Bronchial epithelial cell (primary cell): ENCODE data around the gene CYBB. TPM values are rescaled to one million over a fixed set of nuclear protein-coding genes. Genes with fewer than 3 reads are reported as not detected.

Experiments
- DNase-seq: peaks from one replicate; pipeline ENCODE4 v3.0.0-alpha.2; 2010; ENCODE audit warnings: low read depth
- FAIRE-seq: peaks from 2 replicates; lab custom pipeline; 2011; peaks lifted over from hg19 to GRCh38; lab: Jason Lieb, UNC
- H3K27me3 ChIP-seq: 2 replicates; pipeline ENCODE4 v1.5.1; 2011; ENCODE audit warnings: low read length; ENCODE audit not compliant: control insufficient read depth, insufficient read depth
- H3K36me3 ChIP-seq: 2 replicates; pipeline ENCODE4 v1.5.1; 2011; ENCODE audit warnings: low read length; ENCODE audit not compliant: control insufficient read depth, insufficient read depth
- H3K4me3 ChIP-seq: 2 replicates; pipeline ENCODE4 v1.5.1; 2011; ENCODE audit warnings: mild to moderate bottlenecking, low read depth, low read length, control low read depth
- total RNA-seq: library from RNA; depleted of rRNA; stranded (reverse); fragments of >200 nt; gene quantifications from 2 replicates; pipeline ENCODE4 v1.2.1, GENCODE V29; 2014
- TF ChIP-seq, protein P1 (sequence below): IDR thresholded peaks from 2 replicates; pipeline ENCODE4 v1.5.1; 2011; ENCODE audit warnings: mild to moderate bottlenecking, moderate library complexity, low read length, control low read depth, inconsistent platforms; ENCODE audit not compliant: insufficient read depth, severe bottlenecking

The CYBB gene
- total RNA-seq, 1 donor from 2014 or later, result not detected

- DNase-seq, result no peak
Measured at GRCh38 chrX:37786624-37787422, 7.0 kb downstream of the CYBB start.

GRCh38 chrX:37787423-37787869, 7.6 kb downstream of the CYBB start:
- no peaks in the 10 kb centered on the region for H3K27me3 ChIP-seq
- DNase-seq (no peak), FAIRE-seq (no peak)
- TF ChIP-seq, protein P1, sequence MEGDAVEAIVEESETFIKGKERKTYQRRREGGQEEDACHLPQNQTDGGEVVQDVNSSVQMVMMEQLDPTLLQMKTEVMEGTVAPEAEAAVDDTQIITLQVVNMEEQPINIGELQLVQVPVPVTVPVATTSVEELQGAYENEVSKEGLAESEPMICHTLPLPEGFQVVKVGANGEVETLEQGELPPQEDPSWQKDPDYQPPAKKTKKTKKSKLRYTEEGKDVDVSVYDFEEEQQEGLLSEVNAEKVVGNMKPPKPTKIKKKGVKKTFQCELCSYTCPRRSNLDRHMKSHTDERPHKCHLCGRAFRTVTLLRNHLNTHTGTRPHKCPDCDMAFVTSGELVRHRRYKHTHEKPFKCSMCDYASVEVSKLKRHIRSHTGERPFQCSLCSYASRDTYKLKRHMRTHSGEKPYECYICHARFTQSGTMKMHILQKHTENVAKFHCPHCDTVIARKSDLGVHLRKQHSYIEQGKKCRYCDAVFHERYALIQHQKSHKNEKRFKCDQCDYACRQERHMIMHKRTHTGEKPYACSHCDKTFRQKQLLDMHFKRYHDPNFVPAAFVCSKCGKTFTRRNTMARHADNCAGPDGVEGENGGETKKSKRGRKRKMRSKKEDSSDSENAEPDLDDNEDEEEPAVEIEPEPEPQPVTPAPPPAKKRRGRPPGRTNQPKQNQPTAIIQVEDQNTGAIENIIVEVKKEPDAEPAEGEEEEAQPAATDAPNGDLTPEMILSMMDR, result no peak
- no peaks in the 10 kb centered on the region for H3K36me3 ChIP-seq
- no peak overlapping the region for H3K4me3 ChIP-seq

More at GRCh38 chrX:37786624-37787422, 7.0 kb downstream of the CYBB start:
- Histone ChIP-seq H3K27me3 (no peaks in the 10 kb centered on the region), H3K36me3 (no peaks in the 10 kb centered on the region), H3K4me3 (no peak overlapping the region)
- TF ChIP-seq, protein P1, result no peak
- FAIRE-seq, result no peak

GRCh38 chrX:37796310-37796709, 16.5 kb downstream of the CYBB start:
- Histone ChIP-seq H3K4me3 (no peak overlapping the region), H3K36me3 (no peaks in the 10 kb centered on the region), H3K27me3 (no peaks in the 10 kb centered on the region)
- FAIRE-seq (no peak), DNase-seq (no peak)
- TF ChIP-seq, protein P1, result no peak

GRCh38 chrX:37796805-37797204, 16.9 kb downstream of the CYBB start:
- TF ChIP-seq, protein P1, result no peak
- no peaks in the 10 kb centered on the region for H3K27me3 ChIP-seq
- H3K4me3 ChIP-seq, result no peak overlapping the region
- no peak for DNase-seq
- H3K36me3 ChIP-seq, result no peaks in the 10 kb centered on the region
- no peak for FAIRE-seq

GRCh38 chrX:37799936-37800335, 20.1 kb downstream of the CYBB start:
- no peak overlapping the region for H3K4me3 ChIP-seq
- TF ChIP-seq, protein P1, result no peak
- no peaks in the 10 kb centered on the region for H3K36me3 ChIP-seq
- FAIRE-seq (no peak), DNase-seq (no peak)
- H3K27me3 ChIP-seq, result no peaks in the 10 kb centered on the region
